Measurements from ENCODE around the gene GPC1.

GPC1 gene

DNA sequence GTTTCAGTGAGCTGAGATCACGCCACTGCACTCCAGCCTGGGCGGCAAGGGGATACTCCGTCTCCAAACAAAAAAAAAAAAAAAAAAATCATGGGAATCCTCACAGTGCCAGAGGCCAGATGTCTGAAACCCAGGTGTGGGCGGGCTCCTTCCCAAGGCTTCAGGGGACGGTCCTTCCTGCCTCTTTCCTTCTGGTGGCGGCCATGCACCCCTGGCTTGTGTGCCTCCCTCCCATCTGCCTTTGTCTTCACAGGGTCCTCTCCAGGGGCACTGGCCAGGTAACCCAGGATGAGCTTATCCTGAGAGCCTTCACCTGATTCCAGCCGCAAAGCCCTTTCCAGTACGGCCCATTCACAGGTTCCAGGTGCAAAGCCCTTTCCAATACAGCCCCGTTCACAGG is 40.9 kb upstream of the GPC1 start:
- DNase-seq (ENCODE audit: low read depth) = no peak
- TF ChIP-seq, protein P1, sequence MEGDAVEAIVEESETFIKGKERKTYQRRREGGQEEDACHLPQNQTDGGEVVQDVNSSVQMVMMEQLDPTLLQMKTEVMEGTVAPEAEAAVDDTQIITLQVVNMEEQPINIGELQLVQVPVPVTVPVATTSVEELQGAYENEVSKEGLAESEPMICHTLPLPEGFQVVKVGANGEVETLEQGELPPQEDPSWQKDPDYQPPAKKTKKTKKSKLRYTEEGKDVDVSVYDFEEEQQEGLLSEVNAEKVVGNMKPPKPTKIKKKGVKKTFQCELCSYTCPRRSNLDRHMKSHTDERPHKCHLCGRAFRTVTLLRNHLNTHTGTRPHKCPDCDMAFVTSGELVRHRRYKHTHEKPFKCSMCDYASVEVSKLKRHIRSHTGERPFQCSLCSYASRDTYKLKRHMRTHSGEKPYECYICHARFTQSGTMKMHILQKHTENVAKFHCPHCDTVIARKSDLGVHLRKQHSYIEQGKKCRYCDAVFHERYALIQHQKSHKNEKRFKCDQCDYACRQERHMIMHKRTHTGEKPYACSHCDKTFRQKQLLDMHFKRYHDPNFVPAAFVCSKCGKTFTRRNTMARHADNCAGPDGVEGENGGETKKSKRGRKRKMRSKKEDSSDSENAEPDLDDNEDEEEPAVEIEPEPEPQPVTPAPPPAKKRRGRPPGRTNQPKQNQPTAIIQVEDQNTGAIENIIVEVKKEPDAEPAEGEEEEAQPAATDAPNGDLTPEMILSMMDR (conservative IDR thresholded peaks at IDR 0.05; ENCODE audit: low read depth, low read length) = no peak

DNA sequence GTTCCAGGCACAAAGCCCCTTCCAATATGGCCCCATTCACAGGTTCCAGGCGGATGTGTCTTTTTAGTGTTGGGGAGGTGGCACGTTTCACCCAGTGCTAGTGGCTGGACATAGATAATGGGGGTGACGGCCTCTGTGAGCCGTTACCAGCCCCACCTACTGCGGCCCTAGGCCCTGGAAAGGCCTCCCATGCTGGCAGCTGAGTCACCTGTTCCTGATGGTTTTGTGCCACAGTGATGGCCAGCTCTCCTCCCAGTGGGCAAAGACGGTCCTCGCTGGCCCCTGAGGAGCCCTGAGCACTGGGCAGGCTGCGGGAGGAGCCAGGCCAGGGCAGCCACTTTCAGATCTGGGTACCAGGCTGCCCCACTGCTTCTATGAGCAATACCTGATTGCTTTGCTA is 40.0 kb upstream of the GPC1 start:
- H3K4me3 ChIP-seq (ENCODE audit: low read length) = no peak overlapping the region
- DNase-seq (ENCODE audit: low read depth) = no peak
- TF ChIP-seq, protein P1 (conservative IDR thresholded peaks at IDR 0.05; ENCODE audit: low read depth, low read length) = no peak

More for the DNA sequence above, 40.9 kb upstream of the GPC1 start:
- H3K4me3 ChIP-seq (ENCODE audit: low read length) = no peak overlapping the region

DNA sequence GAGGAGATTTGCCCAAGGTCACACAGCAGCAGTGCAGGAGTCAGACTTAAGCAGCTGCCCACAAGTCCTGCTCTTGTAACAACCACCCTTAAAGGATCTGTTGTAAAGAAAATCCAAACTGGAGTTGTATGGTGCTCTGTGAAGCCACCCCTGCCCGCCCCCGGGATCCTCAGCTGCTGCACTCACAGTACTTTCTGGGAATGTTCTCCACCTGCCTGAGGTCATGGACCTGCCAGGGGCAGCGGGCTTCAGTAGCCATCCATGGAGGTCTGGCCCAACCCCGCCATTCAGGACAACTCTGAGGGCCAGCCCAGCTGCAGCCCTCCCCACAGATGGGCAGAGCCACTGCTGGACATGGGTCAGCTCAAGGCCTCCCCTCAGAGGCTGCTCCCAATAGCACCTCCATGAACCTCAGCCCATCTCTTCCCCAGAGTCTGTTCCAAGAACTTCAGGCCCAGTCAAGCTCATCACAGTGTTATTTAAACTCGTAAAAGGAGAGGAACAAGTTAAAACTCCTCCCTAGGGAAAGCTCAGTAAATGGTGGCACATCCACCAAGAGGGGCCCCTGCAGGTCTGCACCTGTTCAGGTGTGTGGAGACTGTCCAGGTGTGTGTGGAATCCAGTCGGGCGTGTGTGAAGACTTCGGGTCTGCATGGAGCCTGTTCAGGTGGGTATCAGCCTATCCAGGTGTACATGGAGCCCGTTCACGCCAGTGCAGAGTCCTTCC is 39.4 kb upstream of the GPC1 start:
- no peak overlapping the region for H3K4me3 ChIP-seq (ENCODE audit: low read length)
- TF ChIP-seq, protein P1 (conservative IDR thresholded peaks at IDR 0.05; ENCODE audit: low read depth, low read length) = no peak
- DNase-seq (ENCODE audit: low read depth) = no peak

DNA sequence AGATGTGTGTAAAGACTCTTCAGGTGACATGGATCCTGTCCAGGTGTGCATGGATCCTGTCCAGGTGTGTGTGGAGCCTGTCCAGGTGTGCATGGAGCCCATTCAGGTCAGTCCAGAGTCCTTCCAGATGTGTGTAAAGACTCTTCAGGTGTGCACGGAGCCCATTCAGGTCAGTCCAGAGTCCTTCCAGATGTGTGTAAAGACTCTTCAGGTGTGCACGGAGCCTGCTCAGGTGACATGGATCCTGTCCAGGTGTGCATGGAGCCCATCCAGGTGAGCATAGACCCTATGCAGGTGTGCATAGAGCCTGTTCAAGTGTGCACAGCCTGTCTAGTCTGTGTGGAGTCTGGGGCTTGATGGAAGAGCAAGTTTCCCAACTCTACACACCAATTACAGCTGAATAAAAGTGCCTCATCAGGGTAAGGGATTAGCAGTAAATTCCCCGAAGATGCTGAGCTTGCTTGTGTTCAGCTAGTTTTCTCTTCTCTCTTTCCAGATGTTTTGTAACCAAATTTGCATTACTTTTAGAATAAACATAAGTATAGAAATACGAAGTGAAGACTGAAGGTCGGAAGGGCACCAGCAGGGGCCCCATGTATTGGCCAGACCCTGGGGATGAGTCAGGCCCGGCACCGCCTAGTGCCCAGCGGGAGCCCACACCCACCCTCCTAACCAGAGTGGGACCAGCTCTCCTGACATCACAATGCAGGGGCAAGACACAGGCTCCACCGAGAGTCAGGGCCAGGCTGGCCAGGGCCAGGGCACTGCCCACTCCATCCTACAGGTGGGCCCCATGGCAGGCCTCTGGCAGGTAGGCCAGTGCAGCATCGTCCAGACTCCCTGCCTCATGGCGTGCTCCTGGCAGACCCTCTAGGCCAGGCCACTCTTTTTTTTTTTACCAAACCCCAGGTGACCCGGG is 38.6 kb upstream of the GPC1 start:
- H3K4me3 ChIP-seq (ENCODE audit: low read length) = no peak overlapping the region
- DNase-seq (ENCODE audit: low read depth) = no peak
- TF ChIP-seq, protein P1 (conservative IDR thresholded peaks at IDR 0.05; ENCODE audit: low read depth, low read length) = no peak

DNA sequence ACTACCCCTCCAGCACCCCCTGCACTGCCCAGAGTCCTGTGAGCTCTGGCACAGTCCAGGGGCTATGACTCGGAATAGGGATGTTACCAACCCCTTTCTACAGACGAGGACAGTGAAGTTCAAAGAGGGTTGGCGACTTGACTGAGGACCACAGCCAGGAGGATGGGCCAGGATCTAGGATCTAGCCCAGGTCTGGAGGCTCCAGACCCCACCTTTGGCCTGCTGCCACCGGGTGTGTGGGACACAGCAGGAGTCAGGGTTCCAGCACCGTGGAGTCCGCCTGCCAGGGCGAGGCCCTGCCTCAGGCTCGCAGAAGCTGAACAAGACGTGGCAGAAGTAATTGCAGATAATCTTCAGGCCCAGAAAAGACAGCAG is 37.9 kb upstream of the GPC1 start:
- no peak for DNase-seq (ENCODE audit: low read depth)
- TF ChIP-seq, protein P1 (conservative IDR thresholded peaks at IDR 0.05; ENCODE audit: low read depth, low read length) = no peak
- no peak overlapping the region for H3K4me3 ChIP-seq (ENCODE audit: low read length)

DNA sequence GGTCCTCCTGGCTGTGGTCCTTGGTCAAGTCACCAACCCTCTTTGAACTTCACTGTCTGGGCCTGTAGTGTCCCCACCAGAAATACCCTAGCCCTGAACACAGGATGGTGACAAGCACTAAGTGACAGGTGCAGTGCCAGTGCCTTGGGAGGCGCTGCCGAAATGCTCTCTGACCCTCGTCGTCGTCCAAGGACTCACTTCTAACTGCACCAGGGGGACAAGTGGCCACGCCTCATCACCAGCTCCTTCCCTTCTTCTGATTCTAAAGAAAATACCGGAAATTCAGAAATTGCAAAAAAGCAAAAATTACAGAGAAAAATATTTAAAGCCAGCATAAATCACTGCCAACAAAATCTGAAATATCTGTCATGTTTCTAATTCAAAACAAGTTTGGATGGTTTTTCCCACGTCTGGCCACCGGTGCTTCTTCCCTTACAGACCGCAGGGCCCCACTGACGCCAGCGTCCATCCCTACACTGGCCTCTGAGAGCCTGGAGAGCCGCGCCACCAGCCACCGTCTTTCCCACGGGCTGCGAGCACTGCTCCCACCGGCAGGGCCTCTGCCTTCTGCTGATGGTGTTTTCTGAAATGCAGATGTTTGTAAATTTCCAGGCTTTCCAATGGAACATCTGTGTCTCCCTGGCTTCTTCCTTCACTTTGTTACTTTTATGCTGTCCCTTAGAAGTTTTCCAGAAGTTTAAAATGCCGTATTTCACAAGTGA is 37.4 kb upstream of the GPC1 start:
- DNase-seq (ENCODE audit: low read depth) = no peak
- TF ChIP-seq, protein P1 (conservative IDR thresholded peaks at IDR 0.05; ENCODE audit: low read depth, low read length) = no peak
- no peak overlapping the region for H3K4me3 ChIP-seq (ENCODE audit: low read length)

Measured in retinal pigment epithelial cell (primary cell).